Hematopoietic multipotent progenitor cell treated with erythropoietin and hydrocortisone succinate and interleukin-3 and kit ligand, for 17 days (in vitro differentiated cells): ENCODE measurements around the gene AIMP1.
A peak's percentile ranks its signal among the peaks of the same experiment; 100 is the strongest.
"Not testable (repeated sequence)": the region's sequence is repeated elsewhere in the genome, so short reads cannot be mapped to it uniquely, and the experiment has no call there.

Experiments
- DNase-seq: peaks from one replicate; pipeline ENCODE4 v3.0.0-alpha.2; 2015; ENCODE audit warnings: low spot score

AIMP1 gene

DNA sequence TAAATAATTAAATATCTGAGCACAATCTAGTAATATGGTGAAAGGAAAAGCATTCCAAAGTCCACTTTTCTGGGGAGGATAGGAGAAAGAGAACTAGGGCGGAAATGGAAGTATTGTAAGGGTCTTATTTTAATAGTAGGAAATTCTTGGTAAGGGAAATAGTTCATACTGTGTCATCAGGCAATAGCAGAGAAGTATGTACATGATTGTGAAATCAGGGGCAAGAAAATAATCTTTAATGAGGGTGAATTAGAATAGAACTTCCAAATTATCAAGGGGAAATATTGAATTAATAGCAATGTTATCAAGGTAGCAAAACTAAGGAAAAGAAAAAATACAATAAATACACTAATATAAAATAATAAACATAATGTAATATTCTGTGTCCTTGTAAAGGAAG, 37.4 kb downstream of the AIMP1 start:
- DNase-seq, result no peak

DNA sequence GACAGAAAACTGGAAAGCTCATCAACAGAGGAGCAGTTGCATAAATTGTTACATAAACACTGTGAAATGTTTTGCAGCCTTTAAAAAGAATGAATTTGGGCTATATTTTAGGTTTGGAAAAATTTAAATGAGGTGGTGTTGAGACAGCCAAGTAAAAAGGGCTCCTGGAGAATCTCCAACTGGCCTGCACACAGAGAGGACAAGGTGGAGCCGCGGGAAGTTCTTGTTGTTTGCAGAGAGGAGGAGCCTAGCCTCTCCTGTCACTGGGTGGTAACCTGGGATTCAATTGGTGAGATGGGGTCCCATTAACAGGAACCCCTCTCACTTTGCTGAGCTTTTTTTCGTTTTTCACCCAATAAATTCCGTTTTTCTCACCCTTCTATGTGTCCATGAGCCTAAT, 38.8 kb downstream of the AIMP1 start:
- no peak for DNase-seq

DNA sequence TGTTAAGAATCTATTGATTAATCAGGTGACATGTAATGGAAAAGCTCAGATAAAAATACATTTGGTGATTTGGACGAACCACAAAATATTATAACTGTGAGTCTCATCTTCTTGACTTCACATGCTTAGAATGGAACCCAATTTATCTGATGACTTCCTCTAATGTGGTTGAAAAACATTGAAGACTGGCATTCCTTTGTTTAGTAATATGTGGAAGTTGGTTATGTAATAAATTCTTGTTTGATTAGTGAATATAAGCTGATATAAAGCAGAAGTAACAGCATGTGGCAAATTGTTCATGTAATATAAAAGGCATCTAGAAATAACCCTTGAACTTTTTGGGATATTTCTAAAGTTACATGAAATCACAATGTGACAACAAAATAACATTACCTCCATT, 42.5 kb downstream of the AIMP1 start:
- no peak for DNase-seq

DNA sequence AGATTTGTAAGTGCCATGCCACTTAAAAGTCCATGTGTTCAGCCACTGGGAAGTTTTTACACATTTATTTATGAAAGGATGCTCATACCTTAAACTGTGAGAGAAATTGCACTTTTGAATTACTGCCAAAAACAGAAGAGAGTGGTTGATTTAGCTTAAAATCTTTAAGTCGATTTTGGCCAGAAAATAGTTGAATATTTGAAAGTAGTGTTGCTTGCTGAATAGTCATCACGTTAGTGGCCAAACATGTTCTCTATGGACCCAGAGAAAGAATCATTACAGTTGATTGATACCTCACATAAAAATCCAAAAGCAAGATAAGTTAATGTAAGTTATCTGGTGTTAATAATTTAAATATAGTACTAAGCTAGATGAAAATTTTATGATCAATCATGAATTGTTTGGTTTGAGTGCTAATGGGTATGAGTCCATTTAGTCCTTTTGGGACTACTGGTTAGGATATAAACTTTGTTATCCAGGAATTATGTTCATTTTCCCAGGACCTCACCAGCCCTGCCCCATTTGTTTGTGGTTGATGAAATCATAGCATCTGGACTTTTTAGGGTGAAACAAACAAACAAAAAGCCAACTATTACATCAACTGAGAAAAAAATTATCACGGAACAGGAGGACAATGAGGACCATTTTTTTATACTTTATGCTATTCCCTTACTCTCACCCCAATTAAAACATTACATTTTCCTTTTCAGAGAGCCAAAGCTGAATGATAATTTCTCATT, 45.9 kb downstream of the AIMP1 start:
- DNase-seq, result no peak

DNA sequence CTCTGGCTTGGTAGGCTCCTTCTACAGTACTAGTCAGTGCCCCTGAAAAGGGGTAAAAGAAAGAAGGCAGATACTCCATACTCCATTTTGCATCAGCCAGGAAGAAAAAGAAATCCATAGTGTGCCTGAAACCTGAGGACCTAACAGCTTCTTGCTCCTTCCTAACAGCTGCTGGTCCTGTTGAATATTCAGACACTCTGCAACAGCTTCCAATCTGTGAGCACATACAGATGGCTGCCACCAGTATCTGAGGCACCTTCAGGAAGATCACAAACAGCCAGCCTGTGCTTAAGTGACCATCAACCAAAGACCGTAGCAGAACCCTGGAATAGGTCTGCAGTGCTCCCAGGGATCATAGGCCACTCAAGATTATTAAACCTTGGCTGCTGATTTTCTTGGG, 47.9 kb downstream of the AIMP1 start:
- DNase-seq, result no peak

DNA sequence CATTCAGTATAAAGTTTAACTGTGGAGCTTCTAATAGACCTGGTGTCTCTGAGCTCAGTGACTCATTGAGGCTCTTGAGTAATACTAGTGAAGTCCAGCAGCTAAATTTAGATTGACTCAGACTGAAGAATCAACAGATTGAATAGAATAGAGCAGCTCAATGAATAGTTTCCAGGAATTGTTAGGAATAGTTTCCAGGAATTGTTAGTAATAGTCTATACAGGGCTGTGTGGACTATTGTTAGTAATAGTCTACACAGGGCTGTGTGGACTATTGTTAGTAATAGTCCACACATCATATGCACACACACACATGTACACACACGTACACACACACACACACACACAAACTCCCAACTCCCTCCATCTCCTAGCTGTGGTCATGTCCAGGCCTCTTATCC, 49.3 kb downstream of the AIMP1 start:
- no peak for DNase-seq

DNA sequence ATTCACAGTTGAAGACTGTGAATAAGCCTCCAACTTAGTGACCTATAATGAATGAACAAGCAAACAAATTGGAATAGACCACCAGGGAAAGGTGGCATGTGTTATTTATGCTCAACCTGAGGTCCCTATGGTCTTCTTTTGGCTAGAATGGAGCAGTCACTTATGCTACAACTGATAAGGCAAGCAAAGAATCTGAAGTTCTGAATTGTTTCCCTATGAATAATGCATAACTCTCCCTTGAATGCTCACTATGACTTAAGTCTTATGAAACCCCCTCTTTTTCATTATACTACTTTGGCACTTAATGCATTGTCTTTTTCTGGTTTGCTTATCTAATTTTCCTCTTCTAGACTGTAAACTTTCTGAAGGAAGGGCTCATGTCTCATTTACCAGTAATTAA, 49.7 kb downstream of the AIMP1 start:
- DNase-seq, result no peak

DNA sequence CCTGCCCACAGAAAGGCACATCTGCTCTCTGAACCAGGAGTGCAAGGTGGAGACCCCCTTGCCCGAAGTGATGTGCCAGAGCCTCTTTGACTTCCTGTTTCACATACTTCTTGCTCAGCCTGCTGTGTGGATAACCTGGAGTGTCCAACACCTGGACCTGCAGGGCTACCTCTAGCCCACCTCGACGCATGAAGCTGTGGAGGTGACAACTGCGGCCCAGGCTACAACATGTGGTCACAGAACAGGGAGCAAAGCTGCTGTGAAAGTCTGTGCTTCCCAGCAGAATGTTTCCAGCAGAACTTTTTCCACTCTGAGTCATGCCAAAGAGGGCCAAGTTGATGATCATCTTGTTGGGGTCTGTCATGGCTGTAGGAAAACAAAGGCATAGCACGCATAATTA, 50.7 kb downstream of the AIMP1 start:
- DNase-seq, result no peak

DNA sequence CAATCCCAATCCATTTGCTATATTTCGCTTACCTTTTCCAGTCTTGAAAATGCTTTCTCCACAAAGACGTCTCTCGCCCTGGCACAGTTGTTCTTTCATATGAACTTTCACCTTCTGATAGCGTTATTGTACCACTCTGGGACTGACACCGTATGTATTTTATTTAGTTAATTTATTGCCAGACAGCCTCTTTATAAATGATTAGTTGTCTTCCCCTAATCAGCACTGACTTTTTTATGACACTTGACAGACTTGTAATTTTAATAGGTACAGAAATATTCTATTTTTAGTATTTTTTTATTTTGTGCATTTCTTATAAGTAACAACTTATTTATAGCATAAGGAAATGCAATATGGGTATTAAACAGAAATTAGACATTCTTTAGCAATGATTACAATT, 52.3 kb downstream of the AIMP1 start, which contains the start of gene GIMD1:
Gene GIMD1 (minus strand): TSS at position 101 of the 400 bp plus-strand sequence. CDS start 1,343 bp downstream, outside the sequence.
- DNase-seq, result no peak

DNA sequence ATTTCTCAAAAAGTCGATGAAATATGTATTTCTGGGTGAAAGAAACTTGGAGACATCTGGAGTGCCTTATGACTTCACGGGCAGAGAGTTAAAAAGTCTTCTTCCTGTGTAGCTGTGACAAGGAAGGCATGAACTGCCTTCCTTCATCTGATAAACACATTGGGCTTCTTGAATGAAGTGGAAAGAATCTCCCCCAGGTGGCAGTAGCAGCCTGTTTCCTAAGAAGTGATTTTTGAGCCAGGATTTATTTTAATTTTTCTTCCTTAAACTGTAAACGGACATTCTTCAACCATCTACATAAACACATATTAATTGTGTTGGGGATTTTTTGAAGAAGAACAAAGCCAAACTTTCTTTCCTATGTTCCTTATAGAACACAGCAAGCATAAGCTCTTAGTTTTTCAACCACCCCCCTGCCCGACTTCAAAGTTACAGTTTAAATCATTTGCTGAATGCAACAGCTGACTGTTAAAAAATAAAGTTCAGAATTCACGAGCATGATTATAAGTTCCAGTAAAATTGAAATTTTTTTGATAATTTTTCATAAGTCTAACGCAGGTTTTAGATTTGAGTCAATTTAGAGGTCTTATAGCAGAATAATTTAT, 53.2 kb downstream of the AIMP1 start:
- peak; percentile 5 for DNase-seq

DNA sequence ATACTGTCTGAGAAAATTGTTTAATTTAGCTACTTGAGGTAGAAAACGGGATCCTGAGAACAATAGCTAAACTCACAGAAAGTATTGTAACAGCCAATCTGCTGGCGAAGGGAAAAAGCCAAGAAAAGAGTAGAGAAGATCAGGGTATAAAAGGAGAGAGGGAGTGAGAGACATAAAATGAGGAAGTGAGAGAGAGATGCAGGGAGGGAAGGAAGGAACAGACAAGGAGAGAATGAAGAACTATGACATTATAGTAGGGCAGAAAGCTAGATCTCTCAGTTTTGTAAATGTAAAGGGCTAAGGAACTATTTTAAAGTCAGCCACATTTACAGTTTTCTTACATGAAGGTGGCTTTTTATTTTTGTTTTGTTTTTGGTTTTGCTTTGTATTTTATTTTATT, 53.9 kb downstream of the AIMP1 start:
- no peak for DNase-seq

DNA sequence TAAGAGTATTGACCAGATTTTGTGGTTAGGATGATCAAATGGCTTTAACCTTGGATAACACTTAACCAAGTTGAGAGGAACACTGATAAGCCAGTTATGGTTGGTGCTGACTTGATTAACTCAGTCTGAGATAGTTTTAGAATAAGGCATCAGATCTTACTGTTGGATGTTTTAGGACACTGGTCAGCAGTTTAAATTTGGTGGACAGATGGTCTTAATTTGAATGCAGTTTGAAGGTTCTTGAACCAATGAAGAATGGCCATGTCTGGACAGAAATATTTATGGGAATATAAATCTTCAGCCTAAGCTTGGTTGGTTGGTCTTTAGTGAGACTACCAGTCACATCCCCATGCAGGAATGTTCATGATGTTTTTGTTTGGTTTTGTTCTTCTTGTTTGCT, 54.8 kb downstream of the AIMP1 start:
- no peak for DNase-seq

DNA sequence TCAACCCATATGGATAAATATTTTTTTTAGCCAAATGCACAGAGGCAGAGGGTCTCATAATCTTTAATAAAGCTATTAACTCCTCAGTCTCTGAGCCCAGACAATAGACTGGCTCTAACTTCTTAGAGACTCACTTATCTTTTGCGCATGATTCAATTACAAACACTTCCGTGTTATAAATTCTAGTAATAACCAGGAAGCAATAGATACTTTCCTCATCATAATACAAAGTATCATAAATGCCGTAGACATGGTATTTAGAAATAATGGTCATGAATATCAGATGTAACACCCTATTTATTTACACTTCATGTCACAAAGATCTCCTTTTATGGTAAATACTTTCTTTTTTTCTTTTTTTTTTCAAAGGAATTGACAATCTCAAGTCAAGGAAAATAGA, 56.7 kb downstream of the AIMP1 start:
- no peak for DNase-seq

DNA sequence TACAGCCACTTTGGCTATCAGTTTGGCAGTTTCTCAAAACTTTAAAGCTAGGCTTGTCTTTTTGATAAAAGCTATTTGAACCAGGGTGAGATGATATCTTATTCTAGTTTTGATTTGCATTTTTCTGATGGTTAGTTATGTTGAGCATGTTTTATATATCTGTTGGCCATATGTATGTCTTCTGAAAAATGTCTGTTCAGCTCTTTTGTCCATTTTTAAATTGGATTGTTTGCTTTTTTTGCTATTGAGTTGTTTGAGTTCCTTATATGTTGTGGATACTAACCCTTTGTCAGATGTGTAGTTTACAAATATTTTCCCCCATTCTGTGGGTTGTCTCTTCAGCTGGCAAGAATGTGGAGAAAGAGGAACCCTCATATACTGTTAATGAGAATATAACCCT, 63.8 kb downstream of the AIMP1 start:
- no peak for DNase-seq

DNA sequence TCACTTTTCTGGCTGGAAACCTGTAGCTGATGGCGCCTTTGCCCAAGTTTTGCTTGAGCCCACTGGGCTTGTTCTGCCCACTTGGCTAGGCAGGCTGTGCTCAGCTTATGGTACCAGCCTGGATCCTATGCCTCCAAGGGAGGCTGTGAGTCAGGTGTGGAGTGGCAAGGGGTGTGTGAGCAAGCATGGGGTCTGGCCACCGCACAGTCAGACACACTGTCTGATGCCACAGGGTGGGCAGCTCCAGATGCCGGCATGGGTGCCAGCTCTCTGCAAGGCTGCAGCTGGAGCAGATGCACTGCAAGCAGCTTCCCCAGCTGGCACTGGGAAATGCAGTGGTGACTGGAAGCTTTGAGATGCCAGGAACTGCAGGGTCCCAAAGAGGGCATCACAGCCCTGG, 68.5 kb downstream of the AIMP1 start:
- no peak for DNase-seq

DNA sequence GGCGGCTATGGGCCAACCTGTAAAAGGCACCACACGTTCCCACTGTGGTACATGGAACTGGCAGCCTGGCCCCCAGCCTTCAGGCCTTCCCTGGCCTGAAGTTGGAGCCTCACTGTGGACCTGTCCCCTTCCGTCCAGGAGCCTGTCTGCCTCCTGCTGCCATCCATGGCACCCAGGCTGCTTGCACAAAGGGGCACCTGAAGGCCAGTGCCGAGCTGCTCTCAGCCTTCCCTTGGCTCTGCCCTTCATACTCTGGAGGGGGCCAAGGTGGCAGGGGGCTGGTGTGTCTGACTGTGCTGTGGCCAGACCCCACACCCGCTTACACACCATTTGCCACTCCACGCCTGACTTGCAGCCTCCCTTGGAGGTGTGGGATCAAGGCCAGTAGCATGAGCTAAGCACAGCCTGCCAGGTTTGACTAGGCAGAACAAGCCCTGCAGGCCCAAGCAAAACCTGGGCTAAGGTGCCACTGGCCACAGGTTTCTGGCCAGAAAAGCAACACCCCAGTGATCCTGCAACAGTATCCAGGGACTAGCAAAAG, 69.6 kb downstream of the AIMP1 start:
- no peak for DNase-seq

DNA sequence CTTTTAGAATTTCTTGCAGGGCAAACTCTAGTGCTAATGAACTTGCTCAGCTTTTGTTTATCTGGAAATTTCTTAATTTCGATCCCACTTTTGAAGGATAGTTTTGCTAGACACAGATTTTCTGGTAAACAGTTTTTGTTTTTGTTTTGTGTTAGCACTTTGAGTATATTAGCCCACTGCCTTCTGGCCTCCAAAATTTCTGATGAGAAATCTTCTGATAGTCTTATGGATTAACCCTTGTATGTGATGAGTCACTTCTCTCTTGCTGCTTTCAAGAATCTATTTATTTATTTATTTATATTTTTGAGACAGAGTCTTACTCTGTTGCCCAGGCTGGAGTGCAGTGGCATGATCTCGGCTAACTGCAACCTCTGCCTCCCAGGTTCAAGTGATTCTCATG, 79.2 kb downstream of the AIMP1 start:
- DNase-seq, result no peak

DNA sequence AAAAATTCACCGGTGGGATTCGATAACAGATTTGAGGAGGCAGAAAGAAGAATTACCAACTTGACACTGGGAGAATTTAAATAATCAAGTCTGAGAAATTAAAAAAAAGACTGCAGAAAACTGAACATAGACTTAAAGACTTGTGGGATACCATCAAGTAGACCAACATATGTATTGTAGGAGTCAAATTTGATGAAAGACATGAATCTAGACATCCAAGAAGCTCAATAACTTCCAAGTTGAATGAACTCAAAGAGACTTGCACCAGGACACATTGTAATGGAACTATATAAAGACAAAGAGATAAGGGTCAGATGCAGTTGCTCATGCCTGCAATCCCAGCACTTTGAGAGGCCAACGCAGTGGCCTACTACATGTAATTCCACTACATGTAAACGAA, 82.5 kb downstream of the AIMP1 start:
- not testable (repeated sequence) for DNase-seq
